H1 (cell line): ENCODE results near the gene RGS14. TPM values are rescaled to one million over a fixed set of nuclear protein-coding genes. Genes with fewer than 3 reads are reported as not detected.

ENCODE experiments used
- ATF3 ChIP-seq: IDR thresholded peaks from 2 replicates; pipeline ENCODE4 v1.6.1; 2011; ENCODE audit warnings: low read depth, mild to moderate bottlenecking, low read length; ENCODE audit not compliant: insufficient read depth
- CBX5 ChIP-seq: fragments of 300-800, 300-1000 bp; sonication (generic); IDR thresholded peaks from 2 replicates; pipeline ENCODE4 v1.7.1; 2016; ENCODE audit warnings: antibody characterized with exemption, low read length, low read depth
- CREB1 ChIP-seq: IDR thresholded peaks from 2 replicates; pipeline ENCODE4 v1.6.1; 2012; ENCODE audit warnings: inconsistent platforms
- CTBP2 ChIP-seq: IDR thresholded peaks from 2 replicates; pipeline ENCODE4 v1.7.0; 2011; ENCODE audit warnings: borderline replicate concordance, mild to moderate bottlenecking, moderate library complexity, mixed read lengths, low read length; ENCODE audit not compliant: insufficient read depth, insufficient read length
- CTCF ChIP-seq, 3 experiments: IDR thresholded peaks; 1 replicate in 2 of 3; 2 replicates in 1 of 3; pipeline versions ENCODE4 v1.5.1 to v1.6.1; 2011; ENCODE audit warnings: low read length in 3 of 3, mild to moderate bottlenecking in 3 of 3, inconsistent platforms in 2 of 3, low read depth in 1 of 3, moderate library complexity in 1 of 3; ENCODE audit not compliant: insufficient read depth in 1 of 3; ENCODE audit errors: control extremely low read depth in 1 of 3
- E2F6 ChIP-seq: IDR thresholded peaks from 2 replicates; pipeline ENCODE4 v1.6.1; 2012; ENCODE audit warnings: inconsistent platforms
- EZH2 ChIP-seq: fragments of 200-600 bp; sonication (generic); IDR thresholded peaks from 2 replicates; pipeline ENCODE4 v1.7.1; 2012; ENCODE audit warnings: low read depth, mild to moderate bottlenecking, moderate library complexity, low read length, inconsistent platforms; ENCODE audit not compliant: severe bottlenecking
- GTF2F1 ChIP-seq: IDR thresholded peaks from 2 replicates; pipeline ENCODE4 v1.6.1; 2012; ENCODE audit warnings: low read depth, low read length, improper control_type of control experiment, borderline replicate concordance
- HDAC2 ChIP-seq, 2 experiments: fragments of 300-600 bp in 1 of 2; sonication (generic) in 1 of 2; IDR thresholded peaks; 2 replicates each; pipeline ENCODE4 v1.6.1; 2011 to 2012; ENCODE audit warnings: low read depth in 2 of 2, low read length in 2 of 2, mild to moderate bottlenecking in 2 of 2, moderate library complexity in 2 of 2, borderline replicate concordance in 1 of 2, inconsistent platforms in 1 of 2
- JUND ChIP-seq: IDR thresholded peaks from 2 replicates; pipeline ENCODE4 v1.6.1; 2011; ENCODE audit warnings: mild to moderate bottlenecking, improper control_type of control experiment, low read length
- POLR2AphosphoS5 ChIP-seq: IDR thresholded peaks from 2 replicates; pipeline ENCODE4 v1.6.1; 2011; ENCODE audit warnings: low read depth, low read length
- RXRA ChIP-seq: IDR thresholded peaks from 2 replicates; pipeline ENCODE4 v1.6.1; 2011; ENCODE audit warnings: low read depth, mild to moderate bottlenecking, low read length, moderate library complexity; ENCODE audit not compliant: insufficient read depth
- SIN3A ChIP-seq, 2 experiments: IDR thresholded peaks in 1 of 2; conservative IDR thresholded peaks in 1 of 2; 2 replicates each; pipeline ENCODE4 v1.6.1; 2011 to 2012; ENCODE audit warnings: low read length in 2 of 2, improper control_type of control experiment in 1 of 2, low read depth in 1 of 2, mild to moderate bottlenecking in 1 of 2
- SIX5 ChIP-seq: IDR thresholded peaks from 2 replicates; pipeline ENCODE4 v1.6.1; 2011; ENCODE audit warnings: mild to moderate bottlenecking, low read depth, low read length
- TAF1 ChIP-seq: IDR thresholded peaks from 2 replicates; pipeline ENCODE4 v1.6.1; 2011; ENCODE audit warnings: mild to moderate bottlenecking, low read depth, low read length
- TBP ChIP-seq: IDR thresholded peaks from 2 replicates; pipeline ENCODE4 v1.6.1; 2011; ENCODE audit warnings: low read depth, low read length, improper control_type of control experiment
- polyA plus RNA-seq, 7 experiments: library from polyadenylated mRNA; depleted of rRNA in 3 of 7; stranded (reverse) in 5 of 7; unstranded in 2 of 7; fragments of >200 nt in 5 of 7; fragments of 200-250 nt in 2 of 7; gene quantifications; 1 replicate in 5 of 7; 2 replicates in 1 of 7; 4 replicates in 1 of 7; pipeline versions ENCODE4 v1.2.1 to v1.2.3, GENCODE V29; 2011 to 2013; ENCODE audit warnings: missing spikeins in 2 of 7, mixed read lengths in 2 of 7
- total RNA-seq: library from RNA; stranded (reverse); fragmentation: NEBNext Ultra II Directional; extraction: Animal tissue kit (Norgen Biotek cat#: 25700); gene quantifications from 2 replicates; pipeline ENCODE4 v1.2.1, GENCODE V29; 2021

The RGS14 gene
- total and polyA plus RNA-seq, 2 of the 8 experiments (the other 6 are each of a cell fraction or from before 2014, with no cell fraction given), result 24.4 to 46.1 TPM

- TF ChIP-seq EZH2 (peak; percentile 48), TBP (no peak), GTF2F1 (no peak), RXRA (no peak), SIN3A (conservative IDR thresholded peaks at IDR 0.05 in 1 of 2, IDR thresholded peaks at IDR 0.05 in 1 of 2; ENCODE audit: low read depth in 1 of 2, low read length in 2 of 2) (no peak), SIX5 (no peak), JUND (no peak), E2F6 (peak; percentile 24), TAF1 (no peak), ATF3 (no peak), POLR2AphosphoS5 (no peak), HDAC2 (IDR thresholded peaks at IDR 0.05; ENCODE audit: borderline replicate concordance in 1 of 2, low read depth in 2 of 2, low read length in 2 of 2) (no peak), CTBP2 (no peak), CTCF (IDR thresholded peaks at IDR 0.05; ENCODE audit: control extremely low read depth in 1 of 3, insufficient read depth in 1 of 3, low read depth in 1 of 3, low read length in 3 of 3) (peak in 2 of 3 experiments; percentile 49 to 61; a peak in 3 of 4 replicates), CBX5 (no peak), CREB1 (peak; percentile 47; the same call in 1 of the 2 replicates)
These were observed 46.3 kb downstream of the RGS14 start (continued) for GRCh38 chr5:177403792-177404640.
